Mesenteric fat pad (tissue), 1 donor: ENCODE data around the gene KCNN3. TPM values are rescaled to one million over a fixed set of nuclear protein-coding genes. Genes with fewer than 3 reads are reported as not detected.

Source experiments
- DNase-seq: peaks from one replicate; pipeline ENCODE4 v3.0.0-alpha.2; 2020; ENCODE audit warnings: low spot score
- total RNA-seq: library from RNA; stranded (reverse); fragmentation: NEBNext Ultra II Directional; extraction: Animal tissue kit (Norgen Biotek cat#: 25700); gene quantifications from one replicate; pipeline ENCODE4 v1.2.1, GENCODE V29; 2021
- donor health status: DM: yes; HTN: yes; CAD: no.

KCNN3 gene
- total RNA-seq, 1 donor from 2014 or later: 0.96 TPM

DNA sequence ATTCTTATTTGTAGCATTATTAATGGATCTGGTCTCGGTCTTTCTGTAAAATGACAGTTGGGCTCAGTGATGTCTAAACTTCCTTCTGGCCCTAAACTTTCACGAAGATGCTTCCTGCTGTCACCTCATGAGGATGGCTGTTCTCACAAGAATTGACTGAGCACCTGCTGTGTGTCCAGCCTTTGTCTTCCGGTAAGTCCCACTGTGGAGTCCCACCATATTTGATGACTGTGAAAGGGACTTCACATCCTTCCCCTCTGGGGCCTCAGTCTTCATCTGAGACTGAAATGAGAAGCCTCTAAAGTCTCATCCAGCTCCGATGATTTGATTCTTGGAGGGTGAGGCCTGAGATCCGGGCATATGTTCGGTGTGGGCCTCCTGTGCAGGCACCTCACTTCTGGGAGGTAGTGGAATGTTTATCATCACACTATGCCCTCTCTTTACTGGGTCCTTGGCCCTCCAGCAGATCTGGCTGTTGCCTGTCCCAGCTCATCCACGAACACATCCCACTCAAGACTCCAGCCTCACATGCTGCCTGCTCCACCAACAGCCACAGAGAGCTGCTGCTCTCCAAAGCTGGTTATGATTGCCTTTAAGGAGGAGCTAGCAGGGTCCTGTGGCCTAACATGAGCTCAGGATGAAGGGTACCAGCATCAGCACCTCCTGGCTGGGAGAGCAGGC, 95.8 kb downstream of the KCNN3 start:
- DNase-seq: no peak

DNA sequence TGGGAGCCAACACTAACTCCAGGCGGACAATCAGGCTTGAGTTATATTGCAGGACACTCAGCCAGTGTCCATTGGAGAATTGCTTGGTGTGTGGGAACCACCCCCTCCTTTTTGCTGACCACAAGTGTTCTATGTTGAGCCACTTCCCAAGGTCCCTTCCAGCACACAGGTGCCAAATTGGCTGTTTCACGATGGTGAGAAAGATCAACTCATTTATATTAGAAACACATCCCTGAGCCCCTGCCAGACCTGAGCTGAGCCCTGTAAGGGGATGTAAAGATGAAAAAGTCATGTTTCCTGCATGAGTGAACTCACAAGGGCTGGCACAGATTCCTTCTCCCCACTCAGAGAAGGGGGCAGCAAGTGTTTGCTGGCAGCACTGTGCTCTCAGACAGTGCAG, 96.5 kb downstream of the KCNN3 start:
- DNase-seq: no peak

DNA sequence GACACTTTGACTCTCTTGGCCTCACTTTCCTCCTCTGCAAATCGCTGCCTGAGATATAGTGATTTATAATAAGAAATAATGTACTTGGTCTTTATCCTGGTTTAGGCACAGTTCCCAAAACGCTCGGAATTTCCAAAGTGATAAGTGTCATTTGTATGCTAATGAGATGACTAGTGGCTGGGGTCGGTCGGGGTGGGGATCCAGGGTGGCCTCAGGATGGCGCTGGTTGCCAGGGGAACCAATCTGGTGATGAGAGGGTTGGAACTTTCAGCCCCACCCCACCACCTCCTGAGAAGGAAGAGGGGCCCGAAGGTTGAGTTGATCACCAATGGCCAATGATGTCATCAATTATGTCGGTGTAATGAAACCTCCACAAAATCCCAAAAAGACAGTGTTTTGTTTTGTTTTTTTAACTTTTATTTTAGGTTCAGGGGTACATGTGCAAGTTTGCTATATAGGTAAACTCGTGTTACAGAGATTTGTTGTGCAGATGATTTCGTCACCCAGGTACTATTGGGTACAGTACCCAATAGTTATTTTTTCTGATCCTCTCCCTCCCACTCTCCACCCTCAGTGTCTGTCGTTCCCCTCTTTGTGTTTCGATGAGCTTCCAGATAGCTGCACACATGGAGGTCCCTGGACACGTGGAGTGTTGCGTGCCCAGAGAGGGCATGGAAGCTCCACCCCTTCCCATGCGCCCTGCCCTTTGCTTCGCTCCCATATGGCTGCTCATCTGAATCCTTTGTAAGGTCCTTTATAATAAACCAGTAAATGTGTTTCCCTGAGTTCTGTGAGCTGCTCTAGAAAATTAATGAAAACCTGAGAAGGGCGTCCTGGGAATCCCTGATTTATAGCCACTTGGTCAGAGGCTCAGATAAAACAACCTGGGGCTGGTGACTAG, 97.2 kb downstream of the KCNN3 start:
- DNase-seq: no peak

DNA sequence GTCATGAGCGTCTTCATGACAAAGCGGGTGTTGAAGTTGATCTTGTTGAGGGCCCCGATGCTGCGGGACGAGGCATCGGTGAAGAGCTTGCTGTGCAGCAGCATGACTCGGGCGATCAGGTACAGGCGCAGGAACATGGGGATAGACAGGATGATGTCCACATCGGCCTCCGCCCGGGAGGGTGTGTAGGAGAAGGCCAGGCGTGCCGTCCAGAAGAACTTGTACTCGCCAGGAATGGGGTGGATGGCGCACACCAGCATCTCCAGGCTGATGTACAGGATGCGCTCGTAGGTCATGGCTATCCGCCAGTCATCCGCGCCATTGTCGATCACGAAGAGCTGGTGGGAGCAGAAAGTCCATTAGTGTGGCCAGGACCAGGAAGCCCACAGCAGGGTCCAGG, 98.0 kb downstream of the KCNN3 start:
- no peak for DNase-seq

DNA sequence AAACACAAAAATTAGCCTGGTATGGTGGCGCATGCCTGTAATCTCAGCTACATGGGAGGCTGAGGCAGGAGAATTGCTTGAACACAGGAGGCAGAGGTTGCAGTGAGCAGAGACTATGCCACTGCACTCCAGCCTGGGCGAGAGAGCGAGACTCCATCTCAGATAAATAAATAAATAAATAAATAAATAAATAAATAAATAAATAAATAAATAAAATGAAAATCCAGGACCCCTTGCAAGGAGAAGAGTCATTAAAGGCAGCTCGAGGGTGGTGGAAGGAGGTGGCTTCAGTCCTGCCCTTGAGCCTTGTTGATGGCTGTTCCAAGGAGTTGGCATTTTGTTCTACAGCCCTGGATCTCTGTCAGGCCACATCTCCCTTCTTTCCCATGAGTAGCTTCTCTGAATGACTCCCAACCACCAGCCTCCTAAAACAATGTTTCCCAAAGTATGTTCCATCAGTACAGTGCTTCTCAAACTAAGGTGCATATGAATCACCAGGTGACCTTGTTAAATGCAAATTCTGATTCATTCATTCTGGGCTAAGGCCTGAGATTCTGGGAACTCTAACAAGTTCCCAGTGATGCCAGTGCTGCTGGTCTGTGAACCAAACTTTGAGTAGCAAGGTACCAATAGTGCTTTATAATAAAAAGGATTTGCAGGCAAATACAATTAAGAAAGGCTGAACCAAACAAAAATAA, 99.0 kb downstream of the KCNN3 start:
- DNase-seq: no peak

DNA sequence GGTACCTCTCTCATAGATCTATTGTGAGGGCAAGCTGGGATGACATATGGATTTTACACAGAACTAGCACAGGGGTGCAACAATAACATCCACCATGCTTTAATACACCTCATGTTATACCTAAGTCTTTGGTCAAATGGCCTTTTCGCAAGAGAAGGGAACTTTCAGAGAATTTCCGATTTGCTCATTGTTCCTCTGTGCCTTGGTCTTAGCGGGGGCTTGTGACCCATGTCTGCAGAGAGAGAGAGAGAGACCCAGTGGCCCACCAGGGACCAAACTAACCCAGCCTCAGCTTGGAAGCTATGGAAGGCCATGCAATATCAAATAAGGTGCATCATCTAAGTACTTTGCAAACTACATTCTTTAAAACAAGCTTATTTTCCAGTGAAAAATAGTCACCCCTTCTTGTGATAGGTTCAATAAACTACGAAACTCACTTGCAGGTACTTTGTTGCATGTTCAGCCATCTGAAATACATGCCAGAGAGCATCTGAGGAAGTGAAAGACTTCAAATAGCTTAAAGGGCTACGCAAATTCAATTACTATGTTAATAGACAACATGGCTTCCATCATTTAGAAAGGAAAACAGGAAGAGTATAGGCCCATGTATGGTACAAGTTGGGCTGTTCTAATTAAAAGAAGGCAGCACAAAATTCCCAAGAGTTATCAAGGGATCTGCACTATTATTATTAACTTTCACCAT, 100.7 kb downstream of the KCNN3 start:
- peak; percentile 26 for DNase-seq

DNA sequence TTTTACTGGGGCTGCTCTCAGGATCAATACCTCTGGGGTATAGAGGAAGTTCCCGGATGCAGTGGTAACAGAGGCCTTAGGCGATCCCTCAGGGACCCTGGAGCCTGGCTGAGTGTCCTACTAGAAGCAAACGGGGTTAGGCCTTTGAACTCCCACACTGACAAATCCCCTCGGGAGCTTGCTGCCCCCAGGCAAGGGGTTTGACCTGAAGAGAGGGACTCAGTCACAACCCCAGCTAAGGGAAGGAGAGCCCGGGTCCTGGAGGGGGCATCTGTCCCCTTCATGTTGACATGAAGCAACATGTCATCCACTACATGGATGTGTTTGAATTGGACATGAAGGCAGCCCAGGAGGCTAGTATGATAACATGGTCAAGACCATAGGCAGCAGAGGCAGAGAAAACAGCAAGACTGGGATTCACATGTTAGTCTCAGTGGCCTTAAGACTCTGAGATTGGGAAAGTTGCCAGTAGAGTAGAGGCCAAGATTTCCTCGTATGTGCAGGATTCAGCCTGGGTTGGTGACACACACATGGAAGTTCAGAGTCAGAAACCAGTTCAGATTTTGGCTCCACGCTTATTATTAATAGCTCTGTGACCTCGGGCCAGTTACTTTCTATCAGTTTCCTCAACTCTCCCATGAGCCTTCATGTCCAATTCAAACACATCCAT, 101.5 kb downstream of the KCNN3 start:
- peak; percentile 65 for DNase-seq

DNA sequence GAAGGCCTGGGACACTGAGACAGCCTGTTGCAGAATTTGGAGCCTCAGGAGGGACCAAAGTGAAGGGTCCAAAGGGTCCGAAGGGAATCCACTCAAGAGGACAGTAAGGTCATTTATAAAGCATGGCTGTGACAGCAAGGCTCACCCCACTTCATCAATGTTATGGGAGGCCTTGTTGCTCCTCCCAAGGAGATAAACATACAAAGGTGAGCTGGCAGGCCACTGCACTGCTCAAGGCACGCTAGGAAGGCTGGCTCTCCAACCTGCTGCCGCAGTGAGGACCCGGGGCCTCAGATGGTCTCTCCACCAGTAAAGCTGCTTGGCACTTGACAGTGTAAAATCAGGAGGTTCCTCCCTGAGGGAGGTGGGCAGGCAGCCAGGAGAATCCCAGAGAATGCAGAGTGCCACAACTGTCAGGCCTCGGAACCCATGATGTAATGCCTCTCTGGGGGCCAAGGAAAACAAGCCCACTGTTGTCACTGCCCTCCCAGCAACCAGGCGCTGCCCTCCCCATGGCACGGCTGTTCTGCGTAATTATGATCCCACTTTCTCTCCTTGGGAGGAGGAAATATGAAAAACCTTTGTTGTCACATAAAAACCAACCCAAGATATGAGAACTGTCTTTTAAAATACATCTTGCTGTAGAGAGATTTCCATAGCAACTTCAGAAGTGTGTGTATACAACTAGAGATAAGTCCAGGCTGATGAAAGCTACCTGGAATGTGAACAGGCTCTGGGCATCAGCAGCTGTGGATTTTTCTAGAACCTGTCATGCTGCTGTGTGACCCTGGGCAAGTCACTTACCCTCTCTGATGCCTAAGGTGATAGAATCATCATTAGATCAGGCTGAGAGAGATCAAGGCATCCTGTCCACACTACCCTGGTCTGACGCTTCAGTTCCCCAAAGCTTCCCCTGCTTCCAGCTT, 102.5 kb downstream of the KCNN3 start:
- DNase-seq: peak; percentile 11

DNA sequence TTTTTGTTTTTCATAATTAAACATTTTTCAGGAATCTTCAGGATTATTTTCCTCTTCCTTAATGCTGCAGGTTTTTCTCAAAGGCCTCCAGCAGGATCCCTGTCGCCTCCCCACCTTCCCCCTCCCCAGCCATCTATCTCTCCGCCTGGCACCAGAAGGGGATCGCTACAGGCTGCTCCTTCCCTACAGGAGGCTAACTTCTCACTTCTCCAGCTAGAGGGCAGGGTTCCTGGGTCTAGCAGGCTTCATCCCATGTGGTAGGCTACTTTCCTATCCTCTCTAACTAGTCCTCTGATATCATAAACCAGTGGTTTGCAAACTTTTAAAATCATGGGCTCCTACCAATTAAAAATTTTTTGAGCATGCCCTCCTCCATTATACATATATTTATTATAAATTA, 104.1 kb downstream of the KCNN3 start:
- DNase-seq: peak; percentile 12

DNA sequence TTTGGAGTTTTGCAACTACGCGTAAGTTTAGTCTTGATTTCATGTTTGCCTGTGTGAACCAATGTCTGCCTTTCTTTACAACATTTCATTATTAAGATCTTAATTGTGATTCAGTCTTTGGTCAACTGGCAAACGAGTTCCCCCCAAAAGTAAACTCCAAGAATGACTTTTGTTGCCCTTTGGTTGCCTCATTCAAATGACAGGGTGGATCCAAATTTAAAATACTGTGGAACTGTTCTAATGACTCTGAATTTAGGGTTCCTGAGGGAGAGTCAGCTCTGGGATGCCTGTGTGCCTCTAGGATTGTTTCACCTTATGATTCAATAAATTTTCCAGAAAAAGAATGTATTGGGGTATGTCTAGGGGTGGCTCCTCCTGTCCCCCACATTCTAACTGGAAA, 105.3 kb downstream of the KCNN3 start:
- no peak for DNase-seq

DNA sequence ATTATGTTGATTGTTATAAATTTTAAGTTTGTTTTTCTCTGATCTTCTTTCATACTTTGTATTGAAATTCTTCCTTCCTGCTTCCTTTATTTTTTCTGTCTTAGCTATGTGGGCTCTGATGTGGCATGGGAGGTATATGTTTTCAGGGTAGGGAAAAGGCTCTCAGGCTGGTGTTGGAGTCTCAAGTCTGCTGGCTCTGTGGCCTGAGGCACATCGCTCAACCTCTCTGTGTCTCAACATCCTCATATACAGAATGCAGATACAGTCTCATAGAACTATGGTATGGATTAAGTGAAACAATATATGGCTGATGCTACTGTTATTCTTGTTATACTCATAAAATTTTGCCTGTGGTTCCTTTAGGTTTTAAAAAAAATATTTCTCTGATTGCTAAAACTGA, 105.9 kb downstream of the KCNN3 start:
- no peak for DNase-seq

DNA sequence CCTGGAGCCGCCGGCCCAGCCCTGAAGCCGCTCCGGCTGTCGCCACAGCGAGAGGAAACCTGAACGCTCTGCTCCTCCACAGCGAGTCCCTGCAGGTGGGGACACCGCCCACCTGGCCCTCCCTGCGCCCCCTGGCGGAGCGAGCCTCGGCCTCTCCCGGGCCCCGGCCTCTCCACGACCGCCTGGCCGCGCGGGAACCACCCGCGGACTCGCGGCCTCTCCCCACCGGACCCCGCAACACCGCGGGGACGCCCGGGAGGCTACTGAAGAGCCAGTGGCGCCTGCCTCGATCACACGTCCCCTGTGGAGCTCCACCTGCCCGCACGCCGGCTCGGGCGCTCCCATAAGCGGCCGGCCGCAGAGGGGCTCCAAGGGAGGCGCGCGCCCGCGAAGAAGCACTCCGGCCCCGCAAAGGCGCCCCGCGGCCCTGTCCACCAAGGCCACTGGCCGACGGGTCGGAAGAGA, 109.6 kb downstream of the KCNN3 start:
- DNase-seq: peak; percentile 91

DNA sequence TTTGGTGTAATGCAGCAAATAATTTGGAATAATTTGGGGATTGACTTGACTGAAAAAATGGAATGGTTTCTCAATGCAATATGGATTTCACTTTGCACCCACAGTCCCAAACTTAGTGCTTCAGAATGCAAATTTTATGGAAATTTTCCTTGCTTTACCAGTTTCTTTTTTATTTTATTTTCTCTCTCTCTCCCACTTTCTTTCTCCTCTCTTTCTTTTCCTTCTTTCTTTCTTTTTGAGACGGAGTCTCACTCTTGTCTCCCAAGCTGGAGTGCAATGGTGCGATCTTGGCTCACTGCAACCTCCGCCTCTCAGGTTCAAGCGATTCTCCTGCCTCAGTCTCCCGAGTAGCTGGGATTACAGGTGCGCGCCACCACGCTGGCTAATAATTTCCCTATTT, 110.3 kb downstream of the KCNN3 start:
- DNase-seq: no peak

DNA sequence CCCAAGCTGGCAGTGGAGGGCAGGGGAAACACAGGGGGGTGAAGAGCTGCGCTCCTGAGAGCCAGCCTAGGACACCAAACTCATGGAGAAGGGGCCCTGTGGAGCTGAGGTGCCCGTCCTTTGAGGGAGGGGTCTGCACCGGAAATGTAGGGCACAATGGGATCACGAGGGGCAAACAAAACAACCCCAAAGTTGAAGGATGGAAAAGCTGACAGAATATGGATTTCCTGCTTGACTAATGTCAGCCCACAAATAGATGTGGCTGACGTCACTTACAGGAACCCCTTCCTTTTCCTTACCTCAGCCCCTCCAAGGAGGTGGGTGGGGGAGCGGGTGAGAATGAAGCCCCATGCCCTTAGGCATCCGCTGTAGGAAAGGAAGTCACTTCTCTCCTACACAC, 110.9 kb downstream of the KCNN3 start:
- peak; percentile 35 for DNase-seq

DNA sequence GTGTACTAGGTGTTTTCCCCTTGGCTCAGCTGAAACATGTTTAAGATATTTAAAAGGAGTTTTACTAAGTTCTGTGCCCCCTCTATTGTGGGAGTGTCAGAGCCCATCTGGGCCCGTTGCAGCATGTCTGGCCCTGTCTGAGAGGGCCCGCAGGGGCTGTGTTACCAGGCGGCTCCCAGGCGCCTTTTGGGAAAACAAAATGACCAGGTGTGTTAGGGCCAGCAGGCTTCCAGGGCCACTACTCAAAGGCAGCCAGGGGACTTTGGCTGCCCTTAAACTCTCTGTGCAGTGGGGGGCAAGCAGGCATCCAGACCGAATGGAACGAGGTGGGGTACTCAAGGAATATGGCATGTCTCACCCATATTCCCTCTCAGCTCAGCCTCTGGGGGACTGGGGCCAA, 111.7 kb downstream of the KCNN3 start:
- DNase-seq: peak; percentile 72

DNA sequence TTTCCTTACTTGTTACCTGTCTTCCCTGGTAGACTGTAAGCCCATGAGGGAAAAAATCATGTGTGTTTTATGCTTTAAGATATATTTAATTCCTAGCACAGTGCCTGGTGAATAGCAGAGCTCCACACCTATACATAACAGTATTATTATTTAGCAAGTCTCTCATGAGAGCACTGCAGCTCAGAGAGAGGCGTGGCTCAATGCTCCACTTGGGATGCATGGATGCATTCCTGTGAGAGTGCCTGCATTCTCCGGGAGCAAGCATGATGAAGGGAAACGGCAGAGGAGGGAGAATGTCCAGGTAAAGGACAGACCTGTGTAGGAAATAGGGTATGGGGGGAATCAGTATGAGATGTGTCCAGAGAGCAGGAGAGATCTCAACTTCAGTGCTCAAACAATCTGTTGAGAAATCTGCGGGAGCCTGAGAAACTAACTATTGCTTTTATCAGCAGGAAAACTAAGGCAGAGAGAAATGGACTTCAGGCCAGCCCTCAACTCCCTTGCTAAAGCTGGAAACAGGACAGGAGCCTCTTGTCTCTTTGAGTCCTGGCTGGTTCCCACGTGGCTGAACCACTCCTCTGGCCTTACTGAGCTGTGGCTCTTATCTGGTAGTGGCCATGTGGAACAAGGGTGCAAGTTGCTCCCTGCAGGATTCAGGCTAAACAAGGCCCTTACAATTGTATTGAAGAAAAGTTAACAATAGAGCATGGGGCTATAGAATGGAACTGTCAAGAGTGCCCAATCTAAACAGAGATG, 113.1 kb downstream of the KCNN3 start:
- peak; percentile 37 for DNase-seq

DNA sequence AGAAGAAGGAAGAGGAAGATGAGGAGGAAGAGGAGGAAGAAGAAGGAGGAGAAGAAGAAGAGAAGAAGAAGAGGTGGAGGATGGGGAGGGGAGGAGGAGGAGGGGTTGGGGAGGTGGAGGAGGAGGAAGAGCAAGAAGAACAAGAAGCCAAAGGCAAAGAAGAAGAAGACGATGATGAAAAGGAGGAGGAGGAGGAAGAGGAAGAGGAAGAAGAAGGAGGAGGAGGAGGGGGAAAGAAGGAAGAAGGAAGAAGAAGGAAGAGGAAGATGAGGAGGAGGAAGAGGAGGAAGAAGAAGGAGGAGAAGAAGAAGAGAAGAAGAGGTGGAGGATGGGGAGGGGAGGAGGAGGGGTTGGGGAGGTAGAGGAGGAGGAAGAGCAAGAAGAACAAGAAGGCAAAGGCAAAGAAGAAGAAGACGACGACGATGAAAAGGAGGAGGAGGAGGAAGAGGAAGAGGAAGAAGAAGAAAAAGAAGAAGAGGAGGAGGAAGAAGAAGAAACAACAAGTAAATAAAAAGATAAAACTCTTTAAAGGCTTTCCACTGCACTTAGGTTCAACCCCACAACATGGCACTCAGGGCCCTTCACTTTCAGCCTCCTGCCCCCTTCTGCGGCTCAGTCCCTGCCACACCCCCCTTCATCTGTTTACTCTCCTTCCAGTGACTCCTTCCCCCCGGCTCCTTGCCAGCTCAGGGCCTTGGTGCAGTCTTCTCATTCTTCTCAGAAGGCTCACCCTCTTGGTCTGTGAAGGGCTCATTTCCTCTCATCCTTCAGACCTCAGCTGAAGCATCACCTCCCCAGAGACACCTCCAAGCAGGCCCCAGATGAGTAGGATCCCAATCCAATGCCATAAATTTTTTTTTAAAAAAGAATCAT, 114.0 kb downstream of the KCNN3 start:
- DNase-seq: peak; percentile 35

DNA sequence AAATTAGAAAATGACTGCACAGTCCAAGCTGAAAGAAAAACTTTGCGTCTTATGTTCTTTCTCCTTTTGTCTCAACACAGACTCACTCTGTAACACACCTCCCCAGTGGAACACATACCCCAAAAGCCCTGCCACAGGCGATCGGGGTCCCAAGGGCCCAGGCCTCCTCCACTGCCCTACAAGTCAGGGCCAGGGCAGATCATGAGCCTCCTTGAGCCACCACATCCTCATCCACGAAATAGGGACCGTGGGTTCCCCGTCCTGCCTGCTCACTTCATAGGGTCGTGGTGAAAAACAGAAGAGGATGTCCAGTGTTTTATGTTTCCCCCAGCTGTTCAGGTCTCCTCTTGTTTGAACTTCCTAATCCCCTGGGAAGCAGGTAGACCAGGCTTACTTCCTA, 116.7 kb downstream of the KCNN3 start:
- DNase-seq: peak; percentile 85
